ENCODE results near the gene EPHB1. TPM values are rescaled to one million over a fixed set of nuclear protein-coding genes. Genes with fewer than 3 reads are reported as not detected.
A peak's percentile ranks its signal among the peaks of the same experiment; 100 is the strongest.

Gene EPHB1
- total RNA-seq, 1 experiment from 2014 or later: 2.8 TPM

DNA sequence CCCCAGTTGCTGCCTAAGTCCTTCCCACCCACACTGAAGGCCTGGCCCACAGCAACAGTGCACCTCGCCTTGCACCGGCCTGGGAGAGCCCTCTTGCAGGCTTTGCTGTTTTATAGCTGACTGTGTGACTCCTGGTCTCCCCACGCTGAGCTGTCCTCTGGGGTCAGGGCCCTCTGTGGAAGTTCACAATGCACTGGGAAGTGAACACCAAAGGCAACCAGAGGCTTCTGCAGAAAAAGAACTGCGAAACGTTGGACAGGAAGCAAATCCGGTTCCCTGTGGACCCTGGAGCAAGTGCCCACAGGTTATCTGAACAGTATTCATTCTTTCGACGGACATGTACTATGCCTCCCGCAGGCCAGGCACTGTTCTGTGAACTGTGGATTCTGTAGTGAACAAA is 737 bp upstream of the EPHB1 start:
- H3K4me2 ChIP-seq (ENCODE audit: insufficient read depth, insufficient read length, low read length): no peak overlapping the region
- Mint-ChIP-seq H3K9me3 (no peaks in the 10 kb centered on the region; a peak in 1 of 5 replicates), H3K4me3 (peak overlapping the region in 1 of 2 experiments; percentile 96; a peak in 2 of 5 replicates), H3K27me3 (ENCODE audit: low read depth) (peaks cover 81% of the 10 kb centered on the region), H3K4me1 (peaks cover 15 to 18% of the 10 kb centered on the region in 2 experiments), H3K36me3 (ENCODE audit: insufficient read depth in 1 of 3, low read depth in 3 of 3) (no peaks in the 10 kb centered on the region), H3K27ac (no peak overlapping the region)
- no peak overlapping the region for H2AK5ac ChIP-seq (ENCODE audit: insufficient read length, low read length)
- no peak overlapping the region for H2AFZ ChIP-seq (ENCODE audit: low read length)
- H2BK120ac ChIP-seq (ENCODE audit: low read depth, low read length, poor library complexity, severe bottlenecking): no peak overlapping the region
- H3K14ac ChIP-seq (ENCODE audit: insufficient read depth, low read length): peak overlapping the region; percentile 42; the same call in 1 of the 2 replicates
- no peaks in the 10 kb centered on the region for H4K20me1 ChIP-seq (ENCODE audit: control insufficient read depth, insufficient read depth, insufficient read length)
- no peaks in the 10 kb centered on the region for H3K79me1 ChIP-seq (ENCODE audit: insufficient read depth, low read depth, low read length, poor library complexity, severe bottlenecking)
- no peak overlapping the region for H2BK15ac ChIP-seq (ENCODE audit: low read depth, low read length)
- no peaks in the 10 kb centered on the region for H3K9me3 ChIP-seq (ENCODE audit: control insufficient read depth, low read depth, low read length)
- no peak overlapping the region for H4K91ac ChIP-seq (ENCODE audit: insufficient read length, low read depth, low read length)
- no peak overlapping the region for H3K9ac ChIP-seq (ENCODE audit: extremely low read depth, insufficient read length, low read length)
- no peak for TF ChIP-seq CTCF (conservative IDR thresholded peaks at IDR 0.05)
- H2BK12ac ChIP-seq (ENCODE audit: insufficient read length, low read depth, low read length): no peak overlapping the region
- no peak overlapping the region for H2BK5ac ChIP-seq (ENCODE audit: insufficient read length, low read length)
- no peak overlapping the region for H4K5ac ChIP-seq (ENCODE audit: insufficient read length, low read depth, low read length)
- H3K4me1 ChIP-seq (ENCODE audit: insufficient read depth, low read length): no peaks in the 10 kb centered on the region; the same call in 1 of the 2 replicates
- WGBS (ENCODE audit: extremely low coverage, insufficient read length, low lambda C conversion rate): no CpG with 5 or more reads among the region's 9 CpGs
- H3K18ac ChIP-seq (ENCODE audit: insufficient read length, low read depth, low read length): no peak overlapping the region
- H3T11ph ChIP-seq (ENCODE audit: low read length): no peak overlapping the region
- H3K23me2 ChIP-seq (ENCODE audit: insufficient read length, low read depth, low read length, poor library complexity, severe bottlenecking): peaks cover 21% of the 10 kb centered on the region
- H3K79me2 ChIP-seq (ENCODE audit: insufficient read depth, low read length): no peaks in the 10 kb centered on the region
- H2BK20ac ChIP-seq (ENCODE audit: low read depth, low read length, poor library complexity, severe bottlenecking): no peak overlapping the region
- H3K23ac ChIP-seq (ENCODE audit: insufficient read length, low read depth, low read length): no peak overlapping the region
- no peak overlapping the region for H3K4ac ChIP-seq (ENCODE audit: low read depth, low read length)
- no peak overlapping the region for H3K27ac ChIP-seq (ENCODE audit: insufficient read length, low read depth, low read length)
- H4K8ac ChIP-seq (replicated peaks; ENCODE audit: insufficient read length, low read depth, low read length): no peak overlapping the region
- no peak for DNase-seq
- H3K56ac ChIP-seq (ENCODE audit: insufficient read length, low read depth, low read length): no peak overlapping the region
- H3K27me3 ChIP-seq (ENCODE audit: insufficient read depth, low read length): peaks cover 21% of the 10 kb centered on the region; the same call in 1 of the 2 replicates

Measured in H9 (cell line).